ENCODE results near the gene RNASEL. TPM values are rescaled to one million over a fixed set of nuclear protein-coding genes. Genes with fewer than 3 reads are reported as not detected.
"Not testable (repeated sequence)": the region's sequence is repeated elsewhere in the genome, so short reads cannot be mapped to it uniquely, and the experiment has no call there.

RNASEL gene
- total RNA-seq, 1 donor from 2014 or later, result 4.2 TPM

DNA sequence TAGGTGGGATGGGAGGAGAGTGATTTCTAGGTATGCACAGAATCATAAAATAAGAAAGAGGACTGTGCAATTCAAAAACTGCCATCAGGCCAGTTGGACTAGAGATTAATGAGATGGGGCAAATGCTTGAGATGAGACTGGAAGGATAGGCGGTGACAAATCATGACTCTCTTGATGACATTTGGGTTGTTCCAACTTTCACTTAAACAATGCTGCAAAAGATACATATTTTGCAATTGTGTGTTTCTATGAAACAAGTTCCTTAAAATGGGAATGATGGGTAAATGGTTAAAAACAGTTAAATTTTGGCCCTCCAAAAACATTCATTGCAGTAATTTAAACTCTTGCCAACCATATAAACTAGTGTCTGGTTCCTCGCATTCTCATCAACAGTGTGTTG lies 55.2 kb downstream of the RNASEL start:
- Mint-ChIP-seq H3K9me3 (no peaks in the 10 kb centered on the region), H3K4me1 (ENCODE audit: unreplicated experiment) (no peaks in the 10 kb centered on the region), H3K4me3 (no peak overlapping the region), H3K27ac (no peak overlapping the region), H3K27me3 (peaks cover 3% of the 10 kb centered on the region), H3K36me3 (no peaks in the 10 kb centered on the region)
- TF ChIP-seq CTCF (conservative IDR thresholded peaks at IDR 0.05), result no peak
- no peak for DNase-seq (ENCODE audit: extremely low spot score, unreplicated experiment)

DNA sequence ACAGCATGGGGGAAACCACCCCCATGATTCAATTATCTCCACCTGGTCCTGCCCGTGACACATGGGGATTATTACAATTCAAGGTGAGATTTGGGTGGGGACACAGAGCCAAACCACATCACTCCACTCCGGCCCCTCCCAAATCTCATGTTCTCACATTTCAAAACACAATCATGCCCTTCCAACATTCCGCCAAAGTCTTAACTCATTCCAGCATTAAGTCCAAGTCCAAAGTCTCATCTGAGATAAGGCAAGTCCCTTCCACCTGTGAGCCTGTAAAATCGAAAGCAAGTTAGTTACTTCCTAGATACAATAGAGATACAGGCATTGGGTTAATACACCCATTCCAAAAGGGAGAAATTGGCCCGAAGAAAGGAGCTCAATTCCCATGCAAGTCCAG lies 60.9 kb downstream of the RNASEL start:
- not testable (repeated sequence) for H3K4me1 Mint-ChIP-seq (ENCODE audit: unreplicated experiment); H3K4me3 Mint-ChIP-seq; H3K27me3 Mint-ChIP-seq; H3K9me3 Mint-ChIP-seq; H3K27ac Mint-ChIP-seq; H3K36me3 Mint-ChIP-seq; DNase-seq (ENCODE audit: extremely low spot score, unreplicated experiment)

DNA sequence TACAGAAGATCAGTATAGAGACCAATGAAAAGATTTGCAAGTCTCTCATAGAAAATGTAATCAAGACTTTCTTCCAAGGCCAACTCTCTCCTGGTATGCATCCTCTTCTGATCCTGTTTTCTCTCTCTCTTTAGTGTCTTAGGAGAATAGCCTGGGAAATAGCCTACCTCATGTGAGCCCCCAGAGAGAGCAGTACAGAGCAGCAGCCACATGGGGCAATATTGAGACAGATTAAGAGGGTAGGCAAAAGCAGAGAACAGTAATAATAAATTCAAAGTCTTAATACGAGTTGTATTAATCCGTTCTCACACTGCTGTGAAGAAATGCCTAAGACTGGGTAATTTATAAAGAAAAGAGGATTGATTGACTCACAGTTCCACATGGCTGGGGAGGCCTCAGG lies 61.4 kb downstream of the RNASEL start:
- no peak overlapping the region for H3K27ac Mint-ChIP-seq

GRCh38 chr1:182525342-182525741 lies 63.7 kb downstream of the RNASEL start:
- H3K27ac Mint-ChIP-seq, result no peak overlapping the region
- H3K27me3 Mint-ChIP-seq, result no peaks in the 10 kb centered on the region
- no peak for DNase-seq (ENCODE audit: extremely low spot score, unreplicated experiment)
- H3K36me3 Mint-ChIP-seq, result no peaks in the 10 kb centered on the region
- no peaks in the 10 kb centered on the region for H3K4me1 Mint-ChIP-seq (ENCODE audit: unreplicated experiment)
- H3K9me3 Mint-ChIP-seq, result peaks cover 4% of the 10 kb centered on the region
- TF ChIP-seq CTCF (conservative IDR thresholded peaks at IDR 0.05), result no peak
- H3K4me3 Mint-ChIP-seq, result no peak overlapping the region

More for the DNA sequence above, 61.4 kb downstream of the RNASEL start:
- Mint-ChIP-seq H3K27me3 (peaks cover 3% of the 10 kb centered on the region), H3K4me1 (ENCODE audit: unreplicated experiment) (no peaks in the 10 kb centered on the region), H3K9me3 (peaks cover 4% of the 10 kb centered on the region), H3K36me3 (no peaks in the 10 kb centered on the region), H3K4me3 (no peak overlapping the region)
- no peak for DNase-seq (ENCODE audit: extremely low spot score, unreplicated experiment)
- peak; percentile 23 for TF ChIP-seq CTCF (conservative IDR thresholded peaks at IDR 0.05)

Other genes with a start within 250 kb of the RNASEL start
- 476 and 545 TPM in 2 replicates for gene GLUL, start 197.5 kb downstream of the RNASEL start, total RNA-seq (ENCODE audit: low replicate concordance)
- gene TEDDM1, start 188.6 kb downstream of the RNASEL start, total RNA-seq (ENCODE audit: low replicate concordance), result not detected in 2 replicates
- gene RGSL1, start 139.1 kb downstream of the RNASEL start, total RNA-seq (ENCODE audit: low replicate concordance), result not detected in 2 replicates
- gene RGS16, start 15.1 kb upstream of the RNASEL start, total RNA-seq (ENCODE audit: low replicate concordance), result 9.7 and 14.6 TPM in 2 replicates
- 0.33 and 1.1 TPM in 2 replicates for gene RGS8, start 95.3 kb upstream of the RNASEL start, total RNA-seq (ENCODE audit: low replicate concordance)
- 3.2 and 4.6 TPM in 2 replicates for gene NPL, start 200.5 kb upstream of the RNASEL start, total RNA-seq (ENCODE audit: low replicate concordance)

All from type B pancreatic cell (in vitro differentiated cells).